Activated naive CD4-positive, alpha-beta T cell treated with anti-CD3 and anti-CD28 coated beads for 36 hours (primary cell): ENCODE data around the gene EFNA3. TPM values are rescaled to one million over a fixed set of nuclear protein-coding genes. Genes with fewer than 3 reads are reported as not detected.

ENCODE experiments used
- CTCF ChIA-PET: fragments of 350-600 bp; sonication (Branson Sonifier 250); formaldehyde crosslinking; loops from one replicate; lab custom pipeline; 2021; ENCODE audit warnings: antibody characterized with exemption; lab: Charles Lee
- DNase-seq: peaks from one replicate; pipeline ENCODE4 v3.0.0-alpha.2; 2020
- H3K27ac Mint-ChIP-seq: one replicate; pipeline ENCODE4 v1.8.0; 2021; ENCODE audit warnings: mild to moderate bottlenecking, mixed read lengths
- H3K27me3 Mint-ChIP-seq: one replicate; pipeline ENCODE4 v1.8.0; 2021; ENCODE audit warnings: low read depth, mixed read lengths
- H3K36me3 Mint-ChIP-seq: one replicate; pipeline ENCODE4 v1.8.0; 2021; ENCODE audit warnings: low read depth, mixed read lengths
- H3K4me1 Mint-ChIP-seq: one replicate; pipeline ENCODE4 v1.8.0; 2021; ENCODE audit warnings: low read depth, mixed read lengths
- H3K4me3 Mint-ChIP-seq: one replicate; pipeline ENCODE4 v1.8.0; 2021; ENCODE audit warnings: mild to moderate bottlenecking, moderate library complexity, mixed read lengths
- H3K9me3 Mint-ChIP-seq: one replicate; pipeline ENCODE4 v1.8.0; 2021; ENCODE audit warnings: mixed read lengths
- intact Hi-C: fragments of 100-400 bp; cut with micrococcal nuclease; formaldehyde crosslinking; loops from one replicate; pipeline ENCODE4 v1.15.1; 2023
- total RNA-seq, 2 experiments: library from RNA; stranded (reverse); gene quantifications; one replicate each; pipeline ENCODE4 v1.2.3, GENCODE V29; 2021

EFNA3 gene
- total RNA-seq, 2 experiments from 2014 or later, result 1.3 to 2.5 TPM

GRCh38 chr1:155131856-155132255 is 53.2 kb downstream of the EFNA3 start:
- Mint-ChIP-seq H3K4me1 (peaks cover 34% of the 10 kb centered on the region), H3K36me3 (peaks cover 3% of the 10 kb centered on the region), H3K27me3 (peaks cover 11% of the 10 kb centered on the region), H3K27ac (peak overlapping the region; percentile 1), H3K4me3 (no peak overlapping the region), H3K9me3 (no peaks in the 10 kb centered on the region)
- DNase-seq, result no peak
- intact Hi-C loops, result no loop called here
- CTCF ChIA-PET, result no interaction called here

GRCh38 chr1:155133799-155134281 is 55.2 kb downstream of the EFNA3 start:
- Mint-ChIP-seq H3K4me1 (peaks cover 38% of the 10 kb centered on the region), H3K36me3 (peaks cover 11% of the 10 kb centered on the region), H3K4me3 (no peak overlapping the region), H3K9me3 (no peaks in the 10 kb centered on the region), H3K27me3 (no peaks in the 10 kb centered on the region), H3K27ac (no peak overlapping the region)
- no peak for DNase-seq
- intact Hi-C loops, result loop anchor here (2.0 kb wide), 1 partner anchor 159 kb away; the partner anchor contains the start of gene CKS1B
- CTCF ChIA-PET, result interaction anchor here (1.0 to 3.4 kb wide), 5 partner anchors 33 to 49 kb away, joined by 3 to 13 read pairs (median 3); partner anchors contain the start of gene KRTCAP2

- intact Hi-C loops, result loop anchor here (2.0 kb wide), 1 partner anchor 160 kb away; the partner anchor contains the start of gene CKS1B
Measured at GRCh38 chr1:155134322-155134721, 55.7 kb downstream of the EFNA3 start.

GRCh38 chr1:155134880-155135414 is 56.3 kb downstream of the EFNA3 start:
- Mint-ChIP-seq H3K27ac (peak overlapping the region; percentile 100), H3K36me3 (peaks cover 16% of the 10 kb centered on the region), H3K27me3 (no peaks in the 10 kb centered on the region), H3K4me1 (peaks cover 31% of the 10 kb centered on the region), H3K9me3 (no peaks in the 10 kb centered on the region), H3K4me3 (peak overlapping the region; percentile 99)
- intact Hi-C loops, result loop anchor here (1.0 to 5.0 kb wide), 6 partner anchors 8 to 577 kb away; partner anchors contain the start of genes ADAR, CKS1B, EFNA1 and KRTCAP2
- CTCF ChIA-PET, result interaction anchor here (0.9 to 3.4 kb wide), 7 partner anchors 32 to 135 kb away, joined by 3 to 13 read pairs (median 3); partner anchors contain the start of gene KRTCAP2
- DNase-seq, result peak; percentile 83

More at GRCh38 chr1:155134322-155134721, 55.7 kb downstream of the EFNA3 start:
- Mint-ChIP-seq H3K4me1 (peaks cover 36% of the 10 kb centered on the region), H3K27ac (peak overlapping the region; percentile 100), H3K27me3 (no peaks in the 10 kb centered on the region), H3K36me3 (peaks cover 14% of the 10 kb centered on the region), H3K9me3 (no peaks in the 10 kb centered on the region), H3K4me3 (peak overlapping the region; percentile 99)
- DNase-seq, result no peak
- CTCF ChIA-PET, result interaction anchor here (0.9 to 3.4 kb wide), 6 partner anchors 33 to 60 kb away, joined by 3 to 13 read pairs (median 3); partner anchors contain the start of gene KRTCAP2

GRCh38 chr1:155135415-155136028 is 56.9 kb downstream of the EFNA3 start, which contains the start of gene SLC50A1:
SLC50A1 (plus strand) TSS chr1:155135852; CDS start chr1:155135912, 60 bp downstream.
- intact Hi-C loops, result loop anchor here (1.0 to 5.0 kb wide), 6 partner anchors 8 to 577 kb away; partner anchors contain the start of genes ADAR, CKS1B, EFNA1 and KRTCAP2

GRCh38 chr1:155136748-155137147 is 58.1 kb downstream of the EFNA3 start:
- DNase-seq, result no peak
- intact Hi-C loops, result loop anchor here (5.0 kb wide), 2 partner anchors 199 to 529 kb away; partner anchors contain the start of genes ADAR and PMVK
- H3K4me1 Mint-ChIP-seq, result peaks cover 34% of the 10 kb centered on the region
- no peaks in the 10 kb centered on the region for H3K27me3 Mint-ChIP-seq
- no peaks in the 10 kb centered on the region for H3K9me3 Mint-ChIP-seq
- peak overlapping the region; percentile 100 for H3K27ac Mint-ChIP-seq
- CTCF ChIA-PET, result interaction anchor here (0.7 to 2.1 kb wide), 8 partner anchors 28 to 86 kb away, joined by 3 to 7 read pairs (median 4); partner anchors contain the start of genes ADAM15 and KRTCAP2
- peak overlapping the region; percentile 99 for H3K4me3 Mint-ChIP-seq
- H3K36me3 Mint-ChIP-seq, result peaks cover 17% of the 10 kb centered on the region

More at GRCh38 chr1:155135415-155136028, 56.9 kb downstream of the EFNA3 start, which contains the start of gene SLC50A1:
- Mint-ChIP-seq H3K9me3 (no peaks in the 10 kb centered on the region), H3K27me3 (no peaks in the 10 kb centered on the region), H3K4me3 (peak within 1 kb of the TSS; percentile 99), H3K36me3 (peaks cover 17% of the 10 kb centered on the region), H3K27ac (peak within 1 kb of the TSS; percentile 100), H3K4me1 (peaks cover 32% of the 10 kb centered on the region)
- DNase-seq, result peak; percentile 96
- CTCF ChIA-PET, result interaction anchor here (0.9 to 3.4 kb wide), 5 partner anchors 31 to 135 kb away, joined by 3 to 13 read pairs (median 7); partner anchors contain the start of gene KRTCAP2

Other genes with a start within 250 kb of the EFNA3 start
- gene KCNN3, start 208.6 kb upstream of the EFNA3 start, total RNA-seq, result under 1 TPM; 0.25 to 0.26 TPM
- 10 to 100 TPM; 29.8 to 30.5 TPM for gene PMVK, start 142.1 kb upstream of the EFNA3 start, total RNA-seq
- gene PBXIP1, start 122.7 kb upstream of the EFNA3 start, total RNA-seq, result 10 to 100 TPM; 55.3 to 55.5 TPM
- gene PYGO2, start 117.1 kb upstream of the EFNA3 start, total RNA-seq, result 10 to 100 TPM; 35.6 to 36.3 TPM
- gene SHC1, start 108.1 kb upstream of the EFNA3 start, total RNA-seq, result 10 to 100 TPM; 35.5 to 40.8 TPM
- 100 to 1,000 TPM; 283 to 291 TPM for gene CKS1B, start 104.2 kb upstream of the EFNA3 start, total RNA-seq
- 10 to 100 TPM; 27.2 to 30.0 TPM for gene FLAD1, start 95.5 kb upstream of the EFNA3 start, total RNA-seq
- gene LENEP, start 85.3 kb upstream of the EFNA3 start, total RNA-seq, result under 1 TPM; 0.36 to 0.99 TPM
- gene ZBTB7B, start 76.0 kb upstream of the EFNA3 start, total RNA-seq, result 100 to 1,000 TPM in 1 of 2 experiments, 10 to 100 TPM in 1; 90.6 to 101 TPM
- gene DCST2, start 45.1 kb upstream of the EFNA3 start, total RNA-seq, result 1 to 10 TPM; 1.1 to 1.5 TPM
- not detected for gene DCST1, start 45.0 kb upstream of the EFNA3 start, total RNA-seq
- gene ADAM15, start 27.5 kb upstream of the EFNA3 start, total RNA-seq, result 10 to 100 TPM; 53.8 to 55.8 TPM
- 1 to 10 TPM; 3.3 to 4.5 TPM for gene EFNA4, start 15.1 kb upstream of the EFNA3 start, total RNA-seq
- under 1 TPM; 0.26 to 0.32 TPM for gene EFNA1, start 49.0 kb downstream of the EFNA3 start, total RNA-seq
- gene SLC50A1, start 57.0 kb downstream of the EFNA3 start, total RNA-seq, result 10 to 100 TPM; 48.4 to 52.7 TPM
- 10 to 100 TPM; 31.4 to 35.5 TPM for gene DPM3, start 61.7 kb downstream of the EFNA3 start, total RNA-seq
- gene KRTCAP2, start 94.5 kb downstream of the EFNA3 start, total RNA-seq, result 100 to 1,000 TPM; 129 to 137 TPM
- 1 to 10 TPM; 3.2 to 3.6 TPM for gene TRIM46, start 95.0 kb downstream of the EFNA3 start, total RNA-seq
- gene THBS3, start 129.1 kb downstream of the EFNA3 start, total RNA-seq, result 10 to 100 TPM; 15.4 to 15.7 TPM
- 10 to 100 TPM; 46.8 to 47.4 TPM for gene MTX1, start 129.9 kb downstream of the EFNA3 start, total RNA-seq
- 10 to 100 TPM; 32.1 to 32.8 TPM for gene ENTREP3, start 176.6 kb downstream of the EFNA3 start, total RNA-seq
- gene SCAMP3, start 183.5 kb downstream of the EFNA3 start, total RNA-seq, result 10 to 100 TPM; 80.3 to 82.9 TPM
- 10 to 100 TPM; 52.6 to 54.5 TPM for gene CLK2, start 194.7 kb downstream of the EFNA3 start, total RNA-seq
- 1 to 10 TPM in 1 of 2 experiments, under 1 TPM in 1; 0.79 to 1.6 TPM for gene HCN3, start 198.6 kb downstream of the EFNA3 start, total RNA-seq
- not detected for gene PKLR, start 222.6 kb downstream of the EFNA3 start, total RNA-seq
- 100 to 1,000 TPM; 332 to 333 TPM for gene FDPS, start 230.0 kb downstream of the EFNA3 start, total RNA-seq
- gene RUSC1, start 242.1 kb downstream of the EFNA3 start, total RNA-seq, result 10 to 100 TPM; 16.8 to 17.2 TPM